ENCODE measurements around the gene ZNF263. TPM values are rescaled to one million over a fixed set of nuclear protein-coding genes. Genes with fewer than 3 reads are reported as not detected.

Gene ZNF263
- total and polyA plus RNA-seq, 2 of the 13 experiments (the other 11 are each of a cell fraction or from before 2014, with no cell fraction given) = 10.2 to 41.2 TPM

- TF ChIP-seq SRY (CRISPR knock-in tag; IDR thresholded peaks at IDR 0.05) (peak; percentile 87; the same call in 1 of the 2 replicates), MIER3 (CRISPR knock-in tag; IDR thresholded peaks at IDR 0.05; ENCODE audit: borderline replicate concordance) (no peak), SAP130 (CRISPR knock-in tag; IDR thresholded peaks at IDR 0.05; ENCODE audit: low read depth) (peak; percentile 96), PAXIP1 (CRISPR knock-in tag; conservative IDR thresholded peaks at IDR 0.05) (peak; percentile 46), RAD51 (IDR thresholded peaks at IDR 0.05; ENCODE audit: borderline replicate concordance) (no peak), TBP (CRISPR knock-in tag; IDR thresholded peaks at IDR 0.05) (no peak), PHF20 (CRISPR knock-in tag; IDR thresholded peaks at IDR 0.05) (peak; percentile 88), KMT2A (CRISPR knock-in tag; IDR thresholded peaks at IDR 0.05) (peak; percentile 90), HES4 (CRISPR knock-in tag; IDR thresholded peaks at IDR 0.05; ENCODE audit: borderline replicate concordance) (no peak), ZNF652 (CRISPR knock-in tag; IDR thresholded peaks at IDR 0.05; ENCODE audit: borderline replicate concordance, low read depth) (no peak), ZBTB7A (CRISPR knock-in tag; IDR thresholded peaks at IDR 0.05) (0 out of 2 replicates have a peak, but pooled peaks have one; percentile 41), HHEX (CRISPR knock-in tag; IDR thresholded peaks at IDR 0.05) (no peak), YEATS4 (CRISPR knock-in tag; IDR thresholded peaks at IDR 0.05; ENCODE audit: borderline replicate concordance) (peak; percentile 65; the same call in 1 of the 2 replicates), ZFX (CRISPR knock-in tag; IDR thresholded peaks at IDR 0.05; ENCODE audit: low read depth) (peak; percentile 92), CHD4 (IDR thresholded peaks at IDR 0.05; ENCODE audit: borderline replicate concordance, low read length) (no peak), EEA1 (CRISPR knock-in tag; IDR thresholded peaks at IDR 0.05; ENCODE audit: borderline replicate concordance) (no peak), ATF7-NPFF (CRISPR knock-in tag; IDR thresholded peaks at IDR 0.05; ENCODE audit: low read depth) (peak; percentile 85), SNAPC2 (CRISPR knock-in tag; IDR thresholded peaks at IDR 0.05) (no peak), ZSCAN22 (CRISPR knock-in tag; IDR thresholded peaks at IDR 0.05) (no peak), BCL3 (CRISPR knock-in tag; IDR thresholded peaks at IDR 0.05) (peak; percentile 91; the same call in 1 of the 2 replicates), CREB1 (IDR thresholded peaks at IDR 0.05) (peak; percentile 100), CREB1 (CRISPR knock-in tag; IDR thresholded peaks at IDR 0.05) (peak; percentile 98), IRX3 (CRISPR knock-in tag; IDR thresholded peaks at IDR 0.05; ENCODE audit: borderline replicate concordance, low read depth) (no peak)
- TF ChIP-seq, protein P1, sequence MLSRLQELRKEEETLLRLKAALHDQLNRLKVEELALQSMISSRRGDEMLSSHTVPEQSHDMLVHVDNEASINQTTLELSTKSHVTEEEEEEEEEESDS (CRISPR knock-in tag; IDR thresholded peaks at IDR 0.05; ENCODE audit: borderline replicate concordance) = no peak
- TF ChIP-seq, protein P2, sequence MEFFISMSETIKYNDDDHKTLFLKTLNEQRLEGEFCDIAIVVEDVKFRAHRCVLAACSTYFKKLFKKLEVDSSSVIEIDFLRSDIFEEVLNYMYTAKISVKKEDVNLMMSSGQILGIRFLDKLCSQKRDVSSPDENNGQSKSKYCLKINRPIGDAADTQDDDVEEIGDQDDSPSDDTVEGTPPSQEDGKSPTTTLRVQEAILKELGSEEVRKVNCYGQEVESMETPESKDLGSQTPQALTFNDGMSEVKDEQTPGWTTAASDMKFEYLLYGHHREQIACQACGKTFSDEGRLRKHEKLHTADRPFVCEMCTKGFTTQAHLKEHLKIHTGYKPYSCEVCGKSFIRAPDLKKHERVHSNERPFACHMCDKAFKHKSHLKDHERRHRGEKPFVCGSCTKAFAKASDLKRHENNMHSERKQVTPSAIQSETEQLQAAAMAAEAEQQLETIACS (CRISPR knock-in tag; IDR thresholded peaks at IDR 0.05) = no peak
Observed at GRCh38 chr16:3234857-3235561, 48.3 kb upstream of the ZNF263 start, which contains the start of gene ZNF200 (continued).

Data from HepG2 (cell line).